Left lung (tissue), 10 donors: Measurements from ENCODE around the gene MS4A4E. TPM values are rescaled to one million over a fixed set of nuclear protein-coding genes. Genes with fewer than 3 reads are reported as not detected.
"Not testable (repeated sequence)": the region's sequence is repeated elsewhere in the genome, so short reads cannot be mapped to it uniquely, and the experiment has no call there.

Source experiments
- ATAC-seq: fragments of 200-7000 bp; cut with Tn5 transposase; one replicate; pipeline ENCODE4 v1.9.1; 2020; ENCODE audit warnings: moderate library complexity
- DNase-seq, 4 donors: peaks; one replicate each; pipeline ENCODE4 v3.0.0-alpha.2; 2013 to 2020
- H3K27ac ChIP-seq, 2 donors: fragments of 200-600 bp; sonication (generic) in 1 of 2; one replicate each; pipeline versions ENCODE4 v1.5.0 to v1.8.0; 2020 to 2021
- H3K27me3 ChIP-seq, 2 donors: fragments of 200-600 bp; sonication (generic) in 1 of 2; one replicate each; pipeline versions ENCODE4 v1.5.0 to v1.8.0; 2020 to 2021
- H3K36me3 ChIP-seq, 2 donors: fragments of 200-600 bp; sonication (generic) in 1 of 2; one replicate each; pipeline versions ENCODE4 v1.5.0 to v1.8.0; 2020 to 2021
- H3K4me1 ChIP-seq, 2 donors: fragments of 200-600 bp; one replicate each; pipeline ENCODE4 v1.8.0; 2021
- H3K4me3 ChIP-seq, 2 donors: fragments of 200-600 bp; sonication (generic) in 1 of 2; one replicate each; pipeline versions ENCODE4 v1.5.0 to v1.8.0; 2020 to 2021; ENCODE audit warnings: mild to moderate bottlenecking in 1 of 2
- H3K9me3 ChIP-seq, 2 donors: fragments of 200-600 bp; sonication (generic) in 1 of 2; one replicate each; pipeline versions ENCODE4 v1.5.0 to v1.8.0; 2020 to 2021
- intact Hi-C, 2 donors: fragments of 100-400 bp; cut with DNase I; formaldehyde crosslinking; loops; one replicate each; pipeline versions ENCODE4 v1.11.2 to v1.14.2; 2022
- microRNA-seq, 2 donors: library from miRNA; unstranded; fragments of <30 nt; microRNA quantifications; one replicate each; pipeline ENCODE4, GENCODE V29; 2019
- polyA plus RNA-seq, 6 donors: library from polyadenylated mRNA; unstranded; fragments of 120-200 nt; gene quantifications; one replicate each; pipeline ENCODE4 v1.2.1, GENCODE V29; 2013; ENCODE audit not compliant: insufficient read length in 6 of 6
- total RNA-seq, 2 donors: library from RNA; stranded (reverse); fragmentation: NEBNext Ultra II Directional; extraction: Animal tissue kit (Norgen Biotek cat#: 25700); gene quantifications; one replicate each; pipeline ENCODE4 v1.2.1, GENCODE V29; 2021
- TF ChIP-seq, protein P1 (sequence below), 2 donors: fragments of 200-600 bp; sonication (generic) in 1 of 2; IDR thresholded peaks; one replicate each; pipeline versions ENCODE4 v1.5.0 to v1.8.0; 2021; ENCODE audit warnings: antibody characterized with exemption in 2 of 2
- donor health status: DM: no; HTN: yes; CAD: no.
- donor health status: DM: no; HTN: no; CAD: no.

The MS4A4E gene
- total and polyA plus RNA-seq, 8 donors = 1.2 to 3.0 (median 2.1) TPM

DNA sequence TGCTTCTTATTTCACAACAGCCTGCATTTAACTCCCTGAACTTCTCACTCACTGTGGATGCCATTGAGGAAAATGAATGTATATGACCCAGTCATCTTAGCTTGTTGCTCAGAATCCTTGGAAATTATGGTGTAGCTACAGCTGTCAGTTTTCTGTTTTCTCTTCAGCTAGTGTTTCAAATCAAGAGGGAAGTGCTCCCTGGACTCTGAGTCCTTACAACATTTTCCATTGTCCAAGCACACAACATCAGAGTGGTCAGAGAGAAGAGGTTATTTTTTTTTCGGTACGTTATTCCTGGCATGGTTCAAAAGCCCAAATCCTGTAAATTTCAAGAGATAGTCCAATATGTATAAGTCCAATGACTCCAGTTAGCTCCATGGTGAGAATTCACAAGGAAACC is 83.7 kb downstream of the MS4A4E start:
- no peaks in the 10 kb centered on the region for H3K27me3 ChIP-seq
- ATAC-seq (no peak), DNase-seq (no peak)
- intact Hi-C loops = no loop called here
- H3K4me3 ChIP-seq = no peak overlapping the region
- no peaks in the 10 kb centered on the region for H3K9me3 ChIP-seq
- H3K27ac ChIP-seq = no peak overlapping the region
- no peaks in the 10 kb centered on the region for H3K36me3 ChIP-seq
- peaks cover 0 to 8% of the 10 kb centered on the region in 2 donors for H3K4me1 ChIP-seq
- TF ChIP-seq, protein P1, sequence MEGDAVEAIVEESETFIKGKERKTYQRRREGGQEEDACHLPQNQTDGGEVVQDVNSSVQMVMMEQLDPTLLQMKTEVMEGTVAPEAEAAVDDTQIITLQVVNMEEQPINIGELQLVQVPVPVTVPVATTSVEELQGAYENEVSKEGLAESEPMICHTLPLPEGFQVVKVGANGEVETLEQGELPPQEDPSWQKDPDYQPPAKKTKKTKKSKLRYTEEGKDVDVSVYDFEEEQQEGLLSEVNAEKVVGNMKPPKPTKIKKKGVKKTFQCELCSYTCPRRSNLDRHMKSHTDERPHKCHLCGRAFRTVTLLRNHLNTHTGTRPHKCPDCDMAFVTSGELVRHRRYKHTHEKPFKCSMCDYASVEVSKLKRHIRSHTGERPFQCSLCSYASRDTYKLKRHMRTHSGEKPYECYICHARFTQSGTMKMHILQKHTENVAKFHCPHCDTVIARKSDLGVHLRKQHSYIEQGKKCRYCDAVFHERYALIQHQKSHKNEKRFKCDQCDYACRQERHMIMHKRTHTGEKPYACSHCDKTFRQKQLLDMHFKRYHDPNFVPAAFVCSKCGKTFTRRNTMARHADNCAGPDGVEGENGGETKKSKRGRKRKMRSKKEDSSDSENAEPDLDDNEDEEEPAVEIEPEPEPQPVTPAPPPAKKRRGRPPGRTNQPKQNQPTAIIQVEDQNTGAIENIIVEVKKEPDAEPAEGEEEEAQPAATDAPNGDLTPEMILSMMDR (IDR thresholded peaks at IDR 0.05) = no peak

DNA sequence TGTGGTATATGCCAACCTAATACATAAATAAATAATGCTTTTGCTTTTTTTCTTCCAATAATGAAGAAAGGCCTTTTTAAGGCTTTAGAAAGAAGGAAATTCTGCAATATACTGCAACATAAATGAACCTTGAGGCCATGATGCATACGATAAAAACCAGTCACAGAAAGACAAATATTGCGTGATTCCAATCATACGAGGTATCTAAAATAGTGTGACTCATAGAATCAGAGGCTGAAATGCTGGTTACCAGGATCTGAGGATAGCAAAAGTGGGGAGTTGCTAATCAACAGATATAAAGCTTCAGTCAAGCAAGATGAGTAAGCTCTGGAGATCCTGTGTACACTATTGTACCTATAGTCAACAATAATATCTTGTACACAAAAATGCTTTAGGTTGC is 84.3 kb downstream of the MS4A4E start:
- intact Hi-C loops = no loop called here
- no peak for ATAC-seq
- no peak overlapping the region for H3K4me3 ChIP-seq
- H3K9me3 ChIP-seq = no peaks in the 10 kb centered on the region
- no peak for DNase-seq
- TF ChIP-seq, protein P1 (IDR thresholded peaks at IDR 0.05) = no peak
- H3K27me3 ChIP-seq = no peaks in the 10 kb centered on the region
- no peaks in the 10 kb centered on the region for H3K36me3 ChIP-seq
- peaks cover 0 to 8% of the 10 kb centered on the region in 2 donors for H3K4me1 ChIP-seq
- no peak overlapping the region for H3K27ac ChIP-seq

DNA sequence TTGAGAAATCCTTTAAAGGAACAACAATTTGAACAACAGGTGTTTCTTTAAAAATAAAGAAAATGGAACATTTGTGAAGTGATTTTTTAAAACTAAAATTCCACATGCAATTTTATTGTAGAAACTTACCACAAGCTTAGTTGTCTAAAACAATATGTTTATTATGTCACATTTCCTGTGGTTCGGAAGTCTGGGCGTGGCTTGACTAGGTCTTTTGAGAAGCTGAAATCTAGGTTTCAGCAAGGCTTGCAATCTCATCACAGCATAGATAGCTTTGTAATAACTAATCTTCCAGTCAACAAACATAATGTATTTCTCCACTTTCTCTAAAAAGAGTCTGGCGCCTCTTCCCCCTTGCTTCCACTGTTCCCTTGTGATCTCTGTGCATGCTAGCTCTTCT is 87.0 kb downstream of the MS4A4E start:
- peaks cover 0 to 8% of the 10 kb centered on the region in 2 donors for H3K4me1 ChIP-seq
- intact Hi-C loops = no loop called here
- H3K36me3 ChIP-seq = no peaks in the 10 kb centered on the region
- DNase-seq (no peak), ATAC-seq (no peak)
- no peaks in the 10 kb centered on the region for H3K27me3 ChIP-seq
- TF ChIP-seq, protein P1 (IDR thresholded peaks at IDR 0.05) = no peak
- H3K27ac ChIP-seq = no peak overlapping the region
- H3K4me3 ChIP-seq = no peak overlapping the region
- no peaks in the 10 kb centered on the region for H3K9me3 ChIP-seq

DNA sequence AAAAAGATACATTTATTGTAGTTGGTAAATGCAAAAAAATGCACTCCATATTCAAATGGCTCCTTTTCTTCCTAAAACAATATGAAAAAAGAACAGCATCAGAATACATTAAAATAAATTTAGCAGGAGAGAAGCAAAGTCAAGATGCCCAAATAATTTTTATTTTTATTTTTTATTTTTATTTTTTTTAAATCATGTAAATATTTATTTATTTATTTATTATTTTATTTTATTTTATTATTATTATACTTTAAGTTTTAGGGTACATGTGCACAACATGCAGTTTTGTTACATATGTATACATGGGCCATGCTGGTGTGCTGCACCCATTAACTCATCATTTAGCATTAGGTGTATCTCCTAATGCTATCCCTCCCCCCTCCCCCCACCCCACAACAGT is 90.2 kb downstream of the MS4A4E start:
- H3K36me3 ChIP-seq, H3K4me3 ChIP-seq, H3K27me3 ChIP-seq, DNase-seq, H3K27ac ChIP-seq, H3K9me3 ChIP-seq, intact Hi-C loops, H3K4me1 ChIP-seq, ATAC-seq: not testable (repeated sequence)

DNA sequence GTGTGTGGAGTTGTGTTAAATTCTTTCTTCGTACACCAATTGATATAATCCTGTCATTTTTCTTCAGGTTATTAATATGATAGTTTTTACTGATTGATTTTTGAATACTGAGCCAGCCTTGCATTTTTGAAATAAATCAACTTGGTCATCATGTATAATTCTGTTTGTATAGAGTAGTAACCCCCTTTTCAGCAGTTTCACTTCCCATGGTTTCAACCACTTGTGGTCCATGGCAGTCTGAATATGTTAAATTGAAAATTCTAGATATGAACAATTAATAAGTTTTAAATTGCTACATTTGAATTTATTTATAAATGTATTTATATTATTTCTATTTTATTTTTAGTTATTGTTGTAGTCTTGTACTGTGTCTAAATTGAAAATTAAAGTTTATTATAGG is 92.7 kb downstream of the MS4A4E start:
- H3K4me1 ChIP-seq = no peaks in the 10 kb centered on the region
- H3K9me3 ChIP-seq = no peaks in the 10 kb centered on the region
- ATAC-seq = no peak
- intact Hi-C loops = no loop called here
- no peak for DNase-seq
- TF ChIP-seq, protein P1 (IDR thresholded peaks at IDR 0.05) = no peak
- no peak overlapping the region for H3K4me3 ChIP-seq
- H3K27ac ChIP-seq = no peak overlapping the region
- no peaks in the 10 kb centered on the region for H3K36me3 ChIP-seq
- H3K27me3 ChIP-seq = no peaks in the 10 kb centered on the region

Small RNA genes lying within 50 kb of the gene (microRNA-seq; reads per million reads assigned to microRNA genes)
- 4.4 to 4.5 reads per million in 2 donors for gene MIR6503

Other genes with a start within 250 kb of the MS4A4E start
- gene OOSP4B, start 226.0 kb downstream of the MS4A4E start, total RNA-seq = not detected
- gene OOSP4B, start 226.0 kb downstream of the MS4A4E start, polyA plus RNA-seq = not detected
- gene OOSP2, start 202.7 kb downstream of the MS4A4E start, total RNA-seq = not detected
- not detected for gene OOSP2, start 202.7 kb downstream of the MS4A4E start, polyA plus RNA-seq
- gene MS4A3, start 186.5 kb downstream of the MS4A4E start, total RNA-seq = under 1 TPM in 1 of 2 donors, not detected in 1; 0.73 TPM
- gene MS4A3, start 186.5 kb downstream of the MS4A4E start, polyA plus RNA-seq = 1 to 10 TPM in 5 of 6 donors, under 1 TPM in 1; 0.99 to 2.3 (median 1.3) TPM
- 1 to 10 TPM; 3.3 to 6.1 TPM for gene MS4A2, start 154.5 kb downstream of the MS4A4E start, total RNA-seq
- gene MS4A2, start 154.5 kb downstream of the MS4A4E start, polyA plus RNA-seq = under 1 TPM in 5 of 6 donors, not detected in 1; 0.04 to 0.11 (median 0.08) TPM
- gene MS4A6A, start 60.1 kb downstream of the MS4A4E start, total RNA-seq = 100 to 1,000 TPM; 128 to 143 TPM
- gene MS4A6A, start 60.1 kb downstream of the MS4A4E start, polyA plus RNA-seq = 10 to 100 TPM; 19.8 to 37.5 (median 26.7) TPM
- 10 to 100 TPM; 57.5 to 93.6 TPM for gene MS4A4A, start 37.5 kb upstream of the MS4A4E start, total RNA-seq
- 10 to 100 TPM in 5 of 6 donors, 1 to 10 TPM in 1; 7.4 to 15.4 (median 12.8) TPM for gene MS4A4A, start 37.5 kb upstream of the MS4A4E start, polyA plus RNA-seq
- 1 to 10 TPM in 1 of 2 donors, under 1 TPM in 1; 0.87 to 4.0 TPM for gene MS4A6E, start 84.1 kb upstream of the MS4A4E start, total RNA-seq
- not detected for gene MS4A6E, start 84.1 kb upstream of the MS4A4E start, polyA plus RNA-seq
- gene MS4A7, start 135.4 kb upstream of the MS4A4E start, total RNA-seq = 100 to 1,000 TPM in 1 of 2 donors, 10 to 100 TPM in 1; 80.6 to 143 TPM
- gene MS4A7, start 135.4 kb upstream of the MS4A4E start, polyA plus RNA-seq = 10 to 100 TPM; 11.5 to 20.3 (median 14.2) TPM
- 1 to 10 TPM; 3.7 to 4.1 TPM for gene MS4A14, start 153.3 kb upstream of the MS4A4E start, total RNA-seq
- gene MS4A14, start 153.3 kb upstream of the MS4A4E start, polyA plus RNA-seq = under 1 TPM; 0.30 to 0.83 (median 0.64) TPM
- gene MS4A5, start 186.4 kb upstream of the MS4A4E start, total RNA-seq = not detected
- gene MS4A5, start 186.4 kb upstream of the MS4A4E start, polyA plus RNA-seq = under 1 TPM in 2 of 6 donors, not detected in 4; 0.23 to 0.33 TPM
- gene MS4A1, start 212.7 kb upstream of the MS4A4E start, total RNA-seq = 1 to 10 TPM in 1 of 2 donors, under 1 TPM in 1; 0.73 to 1.7 TPM
- gene MS4A1, start 212.7 kb upstream of the MS4A4E start, polyA plus RNA-seq = 1 to 10 TPM in 4 of 6 donors, under 1 TPM in 2; 0.36 to 2.1 (median 1.1) TPM
- not detected for gene MS4A12, start 249.6 kb upstream of the MS4A4E start, total RNA-seq
- gene MS4A12, start 249.6 kb upstream of the MS4A4E start, polyA plus RNA-seq = not detected